DND-41 (cell line): ENCODE results near the gene TMBIM4.

Experiments used
- EZH2 ChIP-seq: IDR thresholded peaks from 3 replicates; pipeline ENCODE4 v1.6.1; 2012; ENCODE audit warnings: borderline replicate concordance, low read depth, mild to moderate bottlenecking, moderate library complexity, low read length, inconsistent platforms; ENCODE audit not compliant: severe bottlenecking
- TF ChIP-seq, protein P1 (sequence below): IDR thresholded peaks from 2 replicates; pipeline ENCODE4 v1.5.1; 2012; ENCODE audit warnings: borderline replicate concordance, low read length, moderate library complexity, mild to moderate bottlenecking; ENCODE audit not compliant: poor library complexity, severe bottlenecking; ENCODE audit errors: extremely low read depth

DNA sequence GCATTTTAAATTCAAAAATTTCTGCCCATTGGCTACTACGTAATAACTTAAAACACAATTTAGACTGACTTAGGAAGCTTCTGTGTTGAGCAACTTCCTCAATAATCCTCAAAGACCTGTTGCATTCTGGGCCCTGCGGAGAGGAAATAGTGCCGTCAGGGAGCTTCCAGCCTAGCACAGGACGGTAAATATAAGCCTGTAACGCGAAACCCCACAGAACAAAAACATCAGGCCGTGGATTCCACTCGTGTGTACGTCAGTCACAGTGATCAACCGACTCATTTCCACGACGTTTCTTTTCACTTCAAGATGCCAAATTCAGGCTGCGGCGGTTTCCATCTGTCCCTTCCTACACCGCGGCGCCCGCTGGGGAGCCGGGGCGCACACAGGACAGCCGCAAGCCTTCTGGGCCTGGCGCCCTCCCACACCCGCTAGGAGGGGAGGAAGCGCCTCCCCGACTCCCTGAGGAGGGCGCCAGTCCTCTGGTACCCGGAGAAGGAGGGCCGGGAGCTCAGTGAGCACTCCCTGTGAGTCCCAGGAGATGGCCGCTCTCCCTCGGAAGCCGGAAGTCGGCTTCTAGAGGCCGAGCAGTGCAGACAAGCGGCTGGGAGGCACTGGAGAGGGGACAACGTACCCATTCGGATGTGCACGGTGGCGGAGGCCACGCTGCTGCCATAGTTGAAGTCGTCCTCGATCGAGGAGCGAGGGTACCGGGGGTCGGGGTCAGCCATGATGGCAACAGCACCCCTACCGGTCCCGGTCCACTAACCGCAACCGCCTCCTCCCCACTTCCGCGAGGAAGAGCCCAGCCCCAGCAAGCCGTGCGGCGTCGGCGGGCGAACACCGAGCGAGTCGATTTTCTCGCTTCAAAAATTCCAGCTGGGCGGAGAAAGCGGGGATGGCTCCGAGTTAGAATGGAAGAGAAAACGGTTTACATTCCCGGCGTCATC lies at the start of gene TMBIM4:
- TF ChIP-seq, protein P1, sequence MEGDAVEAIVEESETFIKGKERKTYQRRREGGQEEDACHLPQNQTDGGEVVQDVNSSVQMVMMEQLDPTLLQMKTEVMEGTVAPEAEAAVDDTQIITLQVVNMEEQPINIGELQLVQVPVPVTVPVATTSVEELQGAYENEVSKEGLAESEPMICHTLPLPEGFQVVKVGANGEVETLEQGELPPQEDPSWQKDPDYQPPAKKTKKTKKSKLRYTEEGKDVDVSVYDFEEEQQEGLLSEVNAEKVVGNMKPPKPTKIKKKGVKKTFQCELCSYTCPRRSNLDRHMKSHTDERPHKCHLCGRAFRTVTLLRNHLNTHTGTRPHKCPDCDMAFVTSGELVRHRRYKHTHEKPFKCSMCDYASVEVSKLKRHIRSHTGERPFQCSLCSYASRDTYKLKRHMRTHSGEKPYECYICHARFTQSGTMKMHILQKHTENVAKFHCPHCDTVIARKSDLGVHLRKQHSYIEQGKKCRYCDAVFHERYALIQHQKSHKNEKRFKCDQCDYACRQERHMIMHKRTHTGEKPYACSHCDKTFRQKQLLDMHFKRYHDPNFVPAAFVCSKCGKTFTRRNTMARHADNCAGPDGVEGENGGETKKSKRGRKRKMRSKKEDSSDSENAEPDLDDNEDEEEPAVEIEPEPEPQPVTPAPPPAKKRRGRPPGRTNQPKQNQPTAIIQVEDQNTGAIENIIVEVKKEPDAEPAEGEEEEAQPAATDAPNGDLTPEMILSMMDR = peak; percentile 47
- no peak for TF ChIP-seq EZH2
